ENCODE measurements around the gene ZNF670. TPM values are rescaled to one million over a fixed set of nuclear protein-coding genes. Genes with fewer than 3 reads are reported as not detected.

The ZNF670 gene
- total RNA-seq, 1 donor from 2014 or later: 2.9 TPM

DNA sequence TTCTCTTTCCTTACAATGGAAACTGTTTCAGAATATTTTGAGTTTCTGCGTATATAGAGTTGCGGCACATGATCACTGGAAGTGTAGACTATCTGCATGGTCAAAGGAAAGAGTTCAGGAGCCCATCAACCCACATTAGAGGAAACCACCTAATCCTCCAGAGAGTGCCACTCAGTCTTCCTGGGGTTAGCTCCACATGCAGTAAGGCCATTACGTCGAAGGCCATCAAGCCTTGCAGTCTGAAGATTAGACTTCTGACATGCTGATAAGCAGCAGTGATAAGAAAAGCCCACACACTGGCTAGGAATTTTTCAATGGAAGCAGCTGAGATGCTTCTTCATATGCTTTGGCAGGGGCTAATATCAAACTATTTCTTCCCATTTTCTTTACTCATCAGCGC, 17.9 kb upstream of the ZNF670 start:
- Mint-ChIP-seq H3K9me3 (peaks cover 47% of the 10 kb centered on the region), H3K36me3 (ENCODE audit: low read depth) (peaks cover 43% of the 10 kb centered on the region), H3K4me1 (ENCODE audit: low read depth) (no peaks in the 10 kb centered on the region), H3K27me3 (ENCODE audit: insufficient read depth) (no peaks in the 10 kb centered on the region), H3K4me3 (no peak overlapping the region), H3K27ac (no peak overlapping the region)
- DNase-seq (ENCODE audit: low spot score): no peak
- intact Hi-C loops (cut with micrococcal nuclease): no loop called here

DNA sequence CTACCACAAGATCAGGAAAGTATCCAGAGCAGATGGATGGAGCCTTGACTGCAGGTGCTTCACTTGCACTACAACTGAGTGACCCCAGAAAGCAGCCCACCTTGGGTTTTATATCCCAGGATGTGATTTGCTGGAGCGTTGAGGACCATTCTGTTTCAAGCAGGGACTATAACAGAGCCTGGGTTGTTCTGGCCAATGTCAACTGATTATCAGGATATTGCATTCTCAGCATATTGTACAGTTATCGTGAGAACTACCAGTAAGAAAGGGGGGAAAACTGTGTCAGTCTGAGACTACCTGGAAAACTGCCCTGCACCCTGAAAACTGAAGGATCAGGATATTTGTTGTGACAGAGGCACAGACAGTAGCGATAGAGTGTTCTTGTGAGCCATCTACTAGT, 17.5 kb upstream of the ZNF670 start:
- H3K4me1 Mint-ChIP-seq (ENCODE audit: low read depth): no peaks in the 10 kb centered on the region
- no peak for DNase-seq (ENCODE audit: low spot score)
- H3K27me3 Mint-ChIP-seq (ENCODE audit: insufficient read depth): no peaks in the 10 kb centered on the region
- H3K9me3 Mint-ChIP-seq: peaks cover 44% of the 10 kb centered on the region
- no peak overlapping the region for H3K4me3 Mint-ChIP-seq
- intact Hi-C loops (cut with micrococcal nuclease): no loop called here
- peaks cover 39% of the 10 kb centered on the region for H3K36me3 Mint-ChIP-seq (ENCODE audit: low read depth)
- no peak overlapping the region for H3K27ac Mint-ChIP-seq

DNA sequence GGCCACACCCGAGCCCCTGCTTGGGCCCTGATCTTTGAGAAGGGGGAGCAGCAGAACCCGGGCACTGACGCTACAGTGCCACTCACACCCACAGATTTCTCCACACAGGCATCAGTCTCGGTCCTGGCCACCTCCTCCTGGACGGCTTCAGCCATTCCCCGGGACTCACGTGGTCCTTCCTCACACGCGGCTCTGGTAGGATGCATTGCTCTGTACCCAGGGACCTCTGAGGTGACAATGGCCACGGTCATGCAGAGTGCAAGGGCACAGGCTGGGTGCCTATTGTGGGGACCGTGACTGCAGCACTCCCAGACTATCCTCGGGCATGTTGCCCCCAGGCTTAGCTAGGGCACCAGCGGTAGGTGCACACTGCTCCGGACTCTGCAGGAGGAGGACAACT, 11.8 kb upstream of the ZNF670 start:
- intact Hi-C loops (cut with micrococcal nuclease): no loop called here
- no peak for DNase-seq (ENCODE audit: low spot score)
- Mint-ChIP-seq H3K36me3 (ENCODE audit: low read depth) (no peaks in the 10 kb centered on the region), H3K27me3 (ENCODE audit: insufficient read depth) (no peaks in the 10 kb centered on the region), H3K4me3 (no peak overlapping the region), H3K27ac (no peak overlapping the region), H3K4me1 (ENCODE audit: low read depth) (no peaks in the 10 kb centered on the region), H3K9me3 (peaks cover 3% of the 10 kb centered on the region)

DNA sequence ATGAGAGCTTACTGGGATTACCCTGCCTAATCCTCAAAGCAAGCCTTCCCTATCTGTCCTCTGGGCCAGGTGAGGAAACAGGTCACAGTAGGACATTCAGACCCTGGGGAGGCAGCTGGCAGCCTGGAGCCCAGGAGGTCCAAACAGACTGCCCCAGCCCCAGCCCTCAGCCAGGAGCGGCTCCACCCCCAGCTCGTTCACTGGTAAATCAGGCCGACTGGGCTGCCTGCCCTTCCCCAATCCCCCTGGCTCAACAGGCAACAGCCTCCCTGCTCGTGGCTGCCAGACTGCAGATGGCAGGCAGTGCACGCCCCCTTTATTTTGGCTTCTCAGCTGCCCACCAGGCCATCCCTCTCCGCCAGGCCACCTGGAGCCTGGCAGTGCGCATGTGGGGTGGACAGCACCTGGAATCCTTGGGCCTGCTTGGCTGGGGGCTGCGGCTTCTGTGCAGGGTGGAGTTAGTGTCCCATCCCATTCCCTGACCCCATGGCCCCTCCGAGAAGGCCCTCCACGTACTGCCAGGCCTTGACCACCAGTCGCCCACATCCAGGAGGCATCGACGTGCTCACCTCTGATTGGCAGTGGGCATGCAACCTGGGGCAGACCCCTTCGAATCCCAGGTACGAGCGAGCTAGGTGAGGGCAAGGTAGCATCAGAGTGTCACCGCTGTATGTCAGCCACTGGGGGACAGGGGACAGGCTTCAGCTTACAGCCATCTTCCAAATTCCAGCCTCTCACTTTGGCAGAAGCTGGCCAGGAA, 11.2 kb upstream of the ZNF670 start:
- Mint-ChIP-seq H3K27me3 (ENCODE audit: insufficient read depth) (no peaks in the 10 kb centered on the region), H3K27ac (no peak overlapping the region), H3K9me3 (peaks cover 9% of the 10 kb centered on the region), H3K4me3 (no peak overlapping the region), H3K4me1 (ENCODE audit: low read depth) (no peaks in the 10 kb centered on the region), H3K36me3 (ENCODE audit: low read depth) (no peaks in the 10 kb centered on the region)
- intact Hi-C loops (cut with micrococcal nuclease): no loop called here
- DNase-seq (ENCODE audit: low spot score): no peak

DNA sequence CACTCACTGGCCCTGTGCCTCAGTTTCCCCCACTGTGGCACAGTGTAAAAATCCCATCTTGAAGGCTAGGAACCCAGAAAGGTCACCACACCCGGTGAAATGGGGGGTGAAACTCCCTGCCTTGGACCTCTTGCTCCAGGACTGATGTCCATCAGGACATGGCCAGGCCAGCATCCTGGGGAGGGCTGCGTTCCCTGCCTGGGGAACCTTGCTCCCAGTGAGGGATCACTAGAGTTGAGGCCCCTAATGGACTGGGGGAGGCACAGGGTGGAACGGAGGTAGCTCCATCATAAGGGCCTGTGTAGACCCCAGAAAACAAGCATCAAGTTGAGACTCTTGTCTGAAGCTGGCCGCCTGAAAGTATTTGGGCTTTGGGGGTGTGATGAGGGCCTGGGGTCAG, 10.4 kb upstream of the ZNF670 start:
- no peak for DNase-seq (ENCODE audit: low spot score)
- no peak overlapping the region for H3K27ac Mint-ChIP-seq
- intact Hi-C loops (cut with micrococcal nuclease): no loop called here
- H3K9me3 Mint-ChIP-seq: peaks cover 16% of the 10 kb centered on the region
- H3K4me1 Mint-ChIP-seq (ENCODE audit: low read depth): no peaks in the 10 kb centered on the region
- H3K27me3 Mint-ChIP-seq (ENCODE audit: insufficient read depth): no peaks in the 10 kb centered on the region
- H3K36me3 Mint-ChIP-seq (ENCODE audit: low read depth): no peaks in the 10 kb centered on the region
- H3K4me3 Mint-ChIP-seq: no peak overlapping the region

DNA sequence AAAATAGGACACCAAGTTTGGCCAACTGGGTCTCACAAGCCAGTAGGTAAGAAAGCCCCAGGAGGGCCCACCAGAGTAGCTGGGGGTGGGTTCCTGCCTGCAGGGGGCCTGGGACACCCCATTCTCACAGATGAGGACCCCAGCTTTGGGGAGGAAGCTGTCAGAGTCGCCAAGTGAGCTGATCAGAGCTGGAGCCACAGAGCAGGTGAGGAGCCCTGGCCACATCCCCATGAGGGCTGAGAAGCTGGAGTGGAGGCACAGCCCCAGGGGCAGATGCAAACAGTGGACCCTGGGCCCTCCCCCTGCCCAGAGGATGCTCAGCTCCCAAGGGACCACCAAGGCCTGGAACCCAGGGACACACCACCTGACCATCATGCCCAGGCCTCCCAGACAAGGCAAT, 8.6 kb upstream of the ZNF670 start:
- peaks cover 22% of the 10 kb centered on the region for H3K9me3 Mint-ChIP-seq
- no peaks in the 10 kb centered on the region for H3K4me1 Mint-ChIP-seq (ENCODE audit: low read depth)
- DNase-seq (ENCODE audit: low spot score): no peak
- H3K27me3 Mint-ChIP-seq (ENCODE audit: insufficient read depth): no peaks in the 10 kb centered on the region
- no peaks in the 10 kb centered on the region for H3K36me3 Mint-ChIP-seq (ENCODE audit: low read depth)
- intact Hi-C loops (cut with micrococcal nuclease): no loop called here
- no peak overlapping the region for H3K27ac Mint-ChIP-seq
- H3K4me3 Mint-ChIP-seq: no peak overlapping the region

DNA sequence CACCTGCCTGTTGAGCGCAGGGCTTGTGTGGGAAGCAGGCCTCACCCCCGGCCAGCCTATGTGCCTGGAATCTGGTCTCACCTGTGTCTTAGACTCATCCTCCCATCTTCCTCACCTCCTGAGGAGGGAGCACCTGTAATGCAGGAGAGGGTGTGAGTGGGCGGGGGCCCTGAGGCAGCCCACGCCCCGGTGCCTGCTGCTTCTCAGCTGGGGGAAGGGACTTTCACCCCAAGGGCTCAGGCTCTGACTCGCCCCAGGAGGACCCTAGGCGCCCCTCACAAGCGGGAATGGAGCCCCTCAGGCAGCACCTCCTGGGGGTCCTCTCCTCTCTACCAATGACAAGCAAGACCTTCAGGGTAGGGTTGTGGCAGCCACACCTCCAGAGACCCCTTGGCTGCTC, 6.7 kb upstream of the ZNF670 start:
- no peak for DNase-seq (ENCODE audit: low spot score)
- Mint-ChIP-seq H3K27me3 (ENCODE audit: insufficient read depth) (no peaks in the 10 kb centered on the region), H3K9me3 (peaks cover 19% of the 10 kb centered on the region), H3K4me3 (no peak overlapping the region), H3K36me3 (ENCODE audit: low read depth) (no peaks in the 10 kb centered on the region), H3K27ac (no peak overlapping the region), H3K4me1 (ENCODE audit: low read depth) (no peaks in the 10 kb centered on the region)
- intact Hi-C loops (cut with micrococcal nuclease): no loop called here

DNA sequence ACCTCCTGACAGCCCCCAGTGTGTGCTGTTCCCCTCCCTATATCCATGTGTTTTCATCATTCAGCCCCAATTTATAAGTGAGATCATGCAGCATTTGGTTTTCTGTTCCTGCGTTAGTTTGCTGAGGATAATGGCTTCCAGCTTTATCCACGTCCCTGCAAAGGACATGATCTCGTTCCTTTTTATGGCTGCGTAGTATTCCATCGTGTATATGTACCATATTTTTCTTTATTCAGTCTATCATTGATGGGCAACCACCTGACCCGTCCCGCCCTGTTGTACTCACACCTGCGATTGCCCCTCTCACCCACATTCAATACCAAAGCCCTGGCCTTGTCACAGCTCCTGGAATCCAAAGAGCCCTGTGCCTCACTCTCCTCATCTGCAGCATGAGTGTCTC, 6.2 kb upstream of the ZNF670 start:
- peaks cover 19% of the 10 kb centered on the region for H3K9me3 Mint-ChIP-seq
- H3K4me1 Mint-ChIP-seq (ENCODE audit: low read depth): peaks cover 2% of the 10 kb centered on the region
- H3K36me3 Mint-ChIP-seq (ENCODE audit: low read depth): no peaks in the 10 kb centered on the region
- H3K27me3 Mint-ChIP-seq (ENCODE audit: insufficient read depth): no peaks in the 10 kb centered on the region
- H3K4me3 Mint-ChIP-seq: no peak overlapping the region
- no peak overlapping the region for H3K27ac Mint-ChIP-seq
- intact Hi-C loops (cut with micrococcal nuclease): no loop called here
- no peak for DNase-seq (ENCODE audit: low spot score)

DNA sequence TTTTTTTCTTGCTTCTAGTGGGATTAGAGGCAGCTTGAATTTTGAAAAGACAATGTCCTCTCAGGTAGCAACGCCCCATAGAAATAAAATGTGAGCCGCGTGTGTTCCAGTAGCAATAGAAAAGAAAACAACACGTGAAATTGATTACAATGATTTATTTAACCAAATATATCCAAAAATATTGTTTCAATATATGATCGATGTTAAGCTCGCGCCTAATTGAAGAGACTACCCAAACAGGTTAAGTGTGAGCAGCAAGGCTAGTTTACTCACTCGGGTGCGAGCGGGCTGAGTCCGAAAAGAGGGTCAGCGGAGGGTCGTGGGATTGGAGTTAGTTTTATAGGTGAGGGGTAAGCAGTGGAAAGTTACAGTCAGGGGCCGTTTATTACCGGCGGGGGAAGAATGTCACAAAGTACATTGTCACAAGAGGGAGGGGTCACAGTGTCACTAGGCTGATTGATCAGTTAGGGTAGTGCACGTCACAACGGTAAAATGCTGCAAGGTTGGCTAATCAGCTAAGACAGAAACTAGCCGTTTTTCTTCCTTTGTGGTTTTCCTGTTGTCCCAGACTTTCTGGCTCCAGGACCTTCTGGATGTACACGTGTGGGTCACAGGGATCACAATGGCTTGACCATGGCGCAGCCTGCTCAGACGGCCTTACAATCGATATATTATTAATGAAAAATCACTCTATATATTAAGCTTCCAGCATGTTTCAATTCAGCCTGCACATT, 697 bp upstream of the ZNF670 start:
- peak overlapping the region; percentile 89 for H3K4me3 Mint-ChIP-seq
- no peak for DNase-seq (ENCODE audit: low spot score)
- H3K27ac Mint-ChIP-seq: no peak overlapping the region
- H3K4me1 Mint-ChIP-seq (ENCODE audit: low read depth): peaks cover 25% of the 10 kb centered on the region
- no peaks in the 10 kb centered on the region for H3K36me3 Mint-ChIP-seq (ENCODE audit: low read depth)
- intact Hi-C loops (cut with micrococcal nuclease): loop anchor here (2.0 to 5.0 kb wide), 2 partner anchors 251 to 357 kb away; partner anchors contain the start of genes SCCPDH and ZNF496
- peaks cover 2% of the 10 kb centered on the region for H3K27me3 Mint-ChIP-seq (ENCODE audit: insufficient read depth)
- peaks cover 13% of the 10 kb centered on the region for H3K9me3 Mint-ChIP-seq

DNA sequence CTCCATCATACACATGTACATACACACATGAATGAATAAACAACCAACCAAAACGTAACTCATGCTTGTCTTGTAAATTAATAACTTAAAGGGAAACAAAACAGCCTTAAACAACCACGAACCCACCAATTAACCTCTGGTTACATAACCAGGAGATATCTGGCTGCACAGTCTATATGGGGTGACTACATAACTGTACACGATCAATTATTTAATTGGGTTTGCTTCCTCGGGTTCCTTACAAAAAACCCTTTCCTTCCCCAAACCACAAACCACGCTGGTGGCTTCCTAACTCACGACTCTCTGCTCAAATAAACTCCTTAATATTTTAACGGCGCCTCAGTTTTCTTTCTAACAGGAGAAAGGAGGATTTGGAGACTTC, 744 bp downstream of the ZNF670 start:
- intact Hi-C loops (cut with micrococcal nuclease): loop anchor here (1.0 to 5.0 kb wide), 5 partner anchors 26 to 356 kb away; partner anchors contain the start of genes SCCPDH, ZNF496 and ZNF669
- Mint-ChIP-seq H3K27me3 (ENCODE audit: insufficient read depth) (peaks cover 2% of the 10 kb centered on the region), H3K27ac (no peak overlapping the region), H3K4me1 (ENCODE audit: low read depth) (peaks cover 25% of the 10 kb centered on the region), H3K9me3 (peaks cover 14% of the 10 kb centered on the region), H3K4me3 (peak overlapping the region; percentile 89), H3K36me3 (ENCODE audit: low read depth) (peaks cover under 1% of the 10 kb centered on the region)
- no peak for DNase-seq (ENCODE audit: low spot score)

DNA sequence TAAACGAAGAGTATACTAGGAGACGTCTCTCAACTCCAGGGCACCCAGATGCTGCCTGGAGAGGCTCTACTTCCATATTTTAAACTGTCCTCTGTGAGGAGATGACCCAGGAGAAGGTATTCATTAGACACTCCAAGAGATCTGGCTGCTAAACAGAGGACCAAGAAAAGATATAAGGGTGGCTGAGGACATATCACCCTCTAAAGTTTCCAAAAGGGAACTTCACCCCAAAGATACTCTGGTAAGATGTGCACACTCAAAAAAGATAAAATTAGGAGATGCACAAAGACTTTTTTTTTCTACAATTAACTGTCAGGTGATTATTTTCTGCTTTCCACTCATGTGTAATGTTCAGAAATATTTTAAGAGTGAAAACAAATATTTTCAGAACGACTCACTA, 1.4 kb downstream of the ZNF670 start:
- intact Hi-C loops (cut with micrococcal nuclease): loop anchor here (5.0 kb wide), 1 partner anchor 355 kb away; the partner anchor contains the start of gene SCCPDH
- Mint-ChIP-seq H3K4me1 (ENCODE audit: low read depth) (peaks cover 25% of the 10 kb centered on the region), H3K9me3 (peaks cover 11% of the 10 kb centered on the region), H3K27ac (no peak overlapping the region), H3K4me3 (peak overlapping the region; percentile 89), H3K36me3 (ENCODE audit: low read depth) (peaks cover 2% of the 10 kb centered on the region), H3K27me3 (ENCODE audit: insufficient read depth) (peaks cover 2% of the 10 kb centered on the region)
- no peak for DNase-seq (ENCODE audit: low spot score)

DNA sequence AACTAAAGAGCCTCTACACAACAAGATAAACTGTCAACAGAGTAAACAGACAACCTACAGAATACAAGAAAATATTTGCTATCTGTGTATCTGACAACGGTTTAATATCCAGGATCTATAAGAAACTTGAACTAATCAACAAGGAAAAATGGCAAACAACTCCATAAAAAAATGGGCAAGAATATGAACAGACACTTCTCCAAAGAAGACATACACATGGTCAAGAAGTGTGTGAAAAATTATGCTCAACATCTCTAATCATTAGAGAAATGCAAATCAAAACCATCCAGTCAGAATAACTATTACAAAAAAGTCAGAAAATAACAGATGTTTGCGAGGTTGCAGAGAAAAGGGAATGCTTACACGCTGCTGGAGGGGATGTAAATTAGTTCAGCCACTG, 8.0 kb downstream of the ZNF670 start:
- H3K36me3 Mint-ChIP-seq (ENCODE audit: low read depth): peaks cover 2% of the 10 kb centered on the region
- no peaks in the 10 kb centered on the region for H3K27me3 Mint-ChIP-seq (ENCODE audit: insufficient read depth)
- intact Hi-C loops (cut with micrococcal nuclease): no loop called here
- H3K9me3 Mint-ChIP-seq: peaks cover 44% of the 10 kb centered on the region
- no peak for DNase-seq (ENCODE audit: low spot score)
- H3K4me3 Mint-ChIP-seq: no peak overlapping the region
- H3K4me1 Mint-ChIP-seq (ENCODE audit: low read depth): no peaks in the 10 kb centered on the region
- no peak overlapping the region for H3K27ac Mint-ChIP-seq

DNA sequence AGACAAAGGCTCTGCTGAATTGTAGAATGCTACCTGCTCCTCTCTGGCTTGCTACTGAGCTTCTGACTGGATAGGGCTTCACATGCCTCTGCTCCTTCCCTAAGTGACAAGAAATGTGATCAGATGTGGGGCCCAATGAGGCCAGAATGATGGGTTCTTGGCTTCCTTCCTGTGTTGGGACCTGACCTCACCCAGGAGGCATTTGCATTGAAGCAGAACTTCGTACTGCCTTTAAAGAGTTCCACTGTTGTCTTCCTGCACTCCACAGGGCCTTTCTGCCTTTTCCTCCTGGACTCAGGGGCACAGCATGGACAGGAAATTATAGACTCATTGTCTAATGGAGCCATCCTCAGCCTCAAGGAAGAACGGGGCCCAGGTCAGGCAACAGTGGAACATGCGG, 14.3 kb downstream of the ZNF670 start:
- intact Hi-C loops (cut with micrococcal nuclease): no loop called here
- Mint-ChIP-seq H3K9me3 (peaks cover 59% of the 10 kb centered on the region), H3K27ac (no peak overlapping the region), H3K36me3 (ENCODE audit: low read depth) (no peaks in the 10 kb centered on the region), H3K4me1 (ENCODE audit: low read depth) (no peaks in the 10 kb centered on the region), H3K27me3 (ENCODE audit: insufficient read depth) (no peaks in the 10 kb centered on the region), H3K4me3 (no peak overlapping the region)
- DNase-seq (ENCODE audit: low spot score): no peak
